HepG2 (cell line): ENCODE data around the gene DCLK1. TPM values are rescaled to one million over a fixed set of nuclear protein-coding genes. Genes with fewer than 3 reads are reported as not detected.

Source experiments
- CHD4 ChIP-seq: fragments of 200-600 bp; sonication (generic); IDR thresholded peaks from 2 replicates; pipeline ENCODE4 v1.7.0; 2017; ENCODE audit warnings: mild to moderate bottlenecking, low read length, borderline replicate concordance
- HMG20A ChIP-seq: IDR thresholded peaks from 2 replicates; pipeline ENCODE4 v1.6.1; 2016; ENCODE audit warnings: borderline replicate concordance
- HNRNPL ChIP-seq: fragments of 200-400 bp; formaldehyde crosslinking; IDR thresholded peaks from 2 replicates; pipeline ENCODE4 v1.6.1; 2017; ENCODE audit warnings: mild to moderate bottlenecking, low read depth, low read length
- PHF20 ChIP-seq: sonication (generic); formaldehyde crosslinking; IDR thresholded peaks from 2 replicates; pipeline ENCODE4 v1.5.0; 2020; ENCODE audit warnings: mild to moderate bottlenecking, missing genetic modification reagents
- TAF1 ChIP-seq: sonication (generic); formaldehyde crosslinking; IDR thresholded peaks from 2 replicates; pipeline ENCODE4 v1.4.0; 2020; ENCODE audit warnings: missing genetic modification reagents
- ZBTB21 ChIP-seq: sonication (generic); formaldehyde crosslinking; IDR thresholded peaks from 2 replicates; pipeline ENCODE4 v1.4.0; 2020; ENCODE audit warnings: missing genetic modification reagents
- ZKSCAN1 ChIP-seq: fragments of 150-350 bp; IDR thresholded peaks from 2 replicates; pipeline ENCODE4 v1.6.1; 2014; ENCODE audit warnings: low read length
- polyA plus RNA-seq, 8 experiments: library from polyadenylated mRNA; depleted of rRNA in 3 of 8; stranded (reverse) in 7 of 8; unstranded in 1 of 8; fragments of >200 nt; fragmentation: Illumina TruSeq in 4 of 8; extraction: Trizol in 4 of 8; gene quantifications; 2 replicates each; pipeline versions ENCODE4 v1.2.1 to v1.2.3, GENCODE V29; 2011 to 2016; ENCODE audit warnings: low read depth in 4 of 8, missing spikeins in 1 of 8, mixed read lengths in 1 of 8; ENCODE audit not compliant: insufficient read depth in 1 of 8
- total RNA-seq, 5 experiments: library from RNA; depleted of rRNA; stranded (reverse); fragments of >200 nt; fragmentation: Illumina TruSeq; extraction: Trizol; gene quantifications; 2 replicates each; pipeline ENCODE4 v1.2.3, GENCODE V29; 2016; ENCODE audit warnings: low read depth in 1 of 5
- TF ChIP-seq, protein P1 (sequence below): fragments of 450-650 bp; IDR thresholded peaks from 2 replicates; pipeline ENCODE4 v1.6.1; 2017
- TF ChIP-seq, protein P2 (sequence below): sonication (generic); formaldehyde crosslinking; IDR thresholded peaks from 2 replicates; pipeline ENCODE4 v1.4.0; 2020; ENCODE audit warnings: low read depth, mild to moderate bottlenecking, missing genetic modification reagents
- TF ChIP-seq, protein P3 (sequence below): sonication (generic); formaldehyde crosslinking; IDR thresholded peaks from 2 replicates; pipeline ENCODE4 v1.5.1; 2020; ENCODE audit warnings: mild to moderate bottlenecking, missing genetic modification reagents, moderate library complexity
- TF ChIP-seq, protein P4 (sequence below): sonication (generic); formaldehyde crosslinking; IDR thresholded peaks from 2 replicates; pipeline ENCODE4 v1.5.0; 2020; ENCODE audit warnings: missing genetic modification reagents
- TF ChIP-seq, protein P5 (sequence below): IDR thresholded peaks from 2 replicates; pipeline ENCODE4 v1.6.1; 2012; ENCODE audit warnings: low read depth, low read length, improper control_type of control experiment

DCLK1 gene
- total and polyA plus RNA-seq, 2 of the 13 experiments (the other 11 are each of a cell fraction or from before 2014, with no cell fraction given), result not detected

DNA sequence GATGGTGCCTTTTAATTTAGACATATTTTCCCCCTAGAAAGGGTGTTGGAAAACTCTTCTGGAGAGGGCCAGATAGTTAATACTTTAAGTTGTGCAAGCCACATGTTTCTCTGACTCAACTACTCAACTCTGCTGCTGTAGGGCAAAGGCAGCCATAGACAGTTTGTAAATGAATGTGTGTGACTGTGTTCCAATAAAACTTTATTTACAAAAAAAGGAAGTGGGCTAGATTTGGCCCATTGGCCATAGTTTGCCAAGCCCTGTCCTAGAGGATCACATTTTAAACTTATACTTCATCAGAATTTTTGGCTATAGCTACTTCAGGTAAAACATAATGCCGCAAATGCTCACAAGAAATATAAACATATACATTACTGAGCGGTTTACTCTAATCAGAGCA is 348.4 kb downstream of the DCLK1 start (continued):
- TF ChIP-seq ZKSCAN1 (no peak), PHF20 (no peak), HMG20A (CRISPR knock-in tag) (no peak), CHD4 (no peak), HNRNPL (no peak), ZBTB21 (CRISPR knock-in tag) (no peak), TAF1 (CRISPR knock-in tag) (no peak)
- TF ChIP-seq, protein P1, sequence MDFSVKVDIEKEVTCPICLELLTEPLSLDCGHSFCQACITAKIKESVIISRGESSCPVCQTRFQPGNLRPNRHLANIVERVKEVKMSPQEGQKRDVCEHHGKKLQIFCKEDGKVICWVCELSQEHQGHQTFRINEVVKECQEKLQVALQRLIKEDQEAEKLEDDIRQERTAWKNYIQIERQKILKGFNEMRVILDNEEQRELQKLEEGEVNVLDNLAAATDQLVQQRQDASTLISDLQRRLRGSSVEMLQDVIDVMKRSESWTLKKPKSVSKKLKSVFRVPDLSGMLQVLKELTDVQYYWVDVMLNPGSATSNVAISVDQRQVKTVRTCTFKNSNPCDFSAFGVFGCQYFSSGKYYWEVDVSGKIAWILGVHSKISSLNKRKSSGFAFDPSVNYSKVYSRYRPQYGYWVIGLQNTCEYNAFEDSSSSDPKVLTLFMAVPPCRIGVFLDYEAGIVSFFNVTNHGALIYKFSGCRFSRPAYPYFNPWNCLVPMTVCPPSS, result no peak
- TF ChIP-seq, protein P2, sequence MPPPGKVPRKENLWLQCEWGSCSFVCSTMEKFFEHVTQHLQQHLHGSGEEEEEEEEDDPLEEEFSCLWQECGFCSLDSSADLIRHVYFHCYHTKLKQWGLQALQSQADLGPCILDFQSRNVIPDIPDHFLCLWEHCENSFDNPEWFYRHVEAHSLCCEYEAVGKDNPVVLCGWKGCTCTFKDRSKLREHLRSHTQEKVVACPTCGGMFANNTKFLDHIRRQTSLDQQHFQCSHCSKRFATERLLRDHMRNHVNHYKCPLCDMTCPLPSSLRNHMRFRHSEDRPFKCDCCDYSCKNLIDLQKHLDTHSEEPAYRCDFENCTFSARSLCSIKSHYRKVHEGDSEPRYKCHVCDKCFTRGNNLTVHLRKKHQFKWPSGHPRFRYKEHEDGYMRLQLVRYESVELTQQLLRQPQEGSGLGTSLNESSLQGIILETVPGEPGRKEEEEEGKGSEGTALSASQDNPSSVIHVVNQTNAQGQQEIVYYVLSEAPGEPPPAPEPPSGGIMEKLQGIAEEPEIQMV (CRISPR knock-in tag), result no peak
- TF ChIP-seq, protein P3, sequence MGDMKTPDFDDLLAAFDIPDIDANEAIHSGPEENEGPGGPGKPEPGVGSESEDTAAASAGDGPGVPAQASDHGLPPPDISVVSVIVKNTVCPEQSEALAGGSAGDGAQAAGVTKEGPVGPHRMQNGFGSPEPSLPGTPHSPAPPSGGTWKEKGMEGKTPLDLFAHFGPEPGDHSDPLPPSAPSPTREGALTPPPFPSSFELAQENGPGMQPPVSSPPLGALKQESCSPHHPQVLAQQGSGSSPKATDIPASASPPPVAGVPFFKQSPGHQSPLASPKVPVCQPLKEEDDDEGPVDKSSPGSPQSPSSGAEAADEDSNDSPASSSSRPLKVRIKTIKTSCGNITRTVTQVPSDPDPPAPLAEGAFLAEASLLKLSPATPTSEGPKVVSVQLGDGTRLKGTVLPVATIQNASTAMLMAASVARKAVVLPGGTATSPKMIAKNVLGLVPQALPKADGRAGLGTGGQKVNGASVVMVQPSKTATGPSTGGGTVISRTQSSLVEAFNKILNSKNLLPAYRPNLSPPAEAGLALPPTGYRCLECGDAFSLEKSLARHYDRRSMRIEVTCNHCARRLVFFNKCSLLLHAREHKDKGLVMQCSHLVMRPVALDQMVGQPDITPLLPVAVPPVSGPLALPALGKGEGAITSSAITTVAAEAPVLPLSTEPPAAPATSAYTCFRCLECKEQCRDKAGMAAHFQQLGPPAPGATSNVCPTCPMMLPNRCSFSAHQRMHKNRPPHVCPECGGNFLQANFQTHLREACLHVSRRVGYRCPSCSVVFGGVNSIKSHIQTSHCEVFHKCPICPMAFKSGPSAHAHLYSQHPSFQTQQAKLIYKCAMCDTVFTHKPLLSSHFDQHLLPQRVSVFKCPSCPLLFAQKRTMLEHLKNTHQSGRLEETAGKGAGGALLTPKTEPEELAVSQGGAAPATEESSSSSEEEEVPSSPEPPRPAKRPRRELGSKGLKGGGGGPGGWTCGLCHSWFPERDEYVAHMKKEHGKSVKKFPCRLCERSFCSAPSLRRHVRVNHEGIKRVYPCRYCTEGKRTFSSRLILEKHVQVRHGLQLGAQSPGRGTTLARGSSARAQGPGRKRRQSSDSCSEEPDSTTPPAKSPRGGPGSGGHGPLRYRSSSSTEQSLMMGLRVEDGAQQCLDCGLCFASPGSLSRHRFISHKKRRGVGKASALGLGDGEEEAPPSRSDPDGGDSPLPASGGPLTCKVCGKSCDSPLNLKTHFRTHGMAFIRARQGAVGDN (CRISPR knock-in tag), result no peak
- TF ChIP-seq, protein P4, sequence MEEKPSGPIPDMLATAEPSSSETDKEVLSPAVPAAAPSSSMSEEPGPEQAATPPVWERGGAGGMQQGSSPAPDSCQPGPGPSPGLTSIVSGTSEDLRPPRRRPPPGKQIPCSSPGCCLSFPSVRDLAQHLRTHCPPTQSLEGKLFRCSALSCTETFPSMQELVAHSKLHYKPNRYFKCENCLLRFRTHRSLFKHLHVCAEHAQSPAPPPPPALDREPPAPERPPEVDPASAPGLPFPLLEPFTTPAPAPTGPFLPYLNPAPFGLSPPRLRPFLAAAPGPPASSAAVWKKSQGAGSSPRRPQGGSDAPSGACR (CRISPR knock-in tag), result no peak
- TF ChIP-seq, protein P5, sequence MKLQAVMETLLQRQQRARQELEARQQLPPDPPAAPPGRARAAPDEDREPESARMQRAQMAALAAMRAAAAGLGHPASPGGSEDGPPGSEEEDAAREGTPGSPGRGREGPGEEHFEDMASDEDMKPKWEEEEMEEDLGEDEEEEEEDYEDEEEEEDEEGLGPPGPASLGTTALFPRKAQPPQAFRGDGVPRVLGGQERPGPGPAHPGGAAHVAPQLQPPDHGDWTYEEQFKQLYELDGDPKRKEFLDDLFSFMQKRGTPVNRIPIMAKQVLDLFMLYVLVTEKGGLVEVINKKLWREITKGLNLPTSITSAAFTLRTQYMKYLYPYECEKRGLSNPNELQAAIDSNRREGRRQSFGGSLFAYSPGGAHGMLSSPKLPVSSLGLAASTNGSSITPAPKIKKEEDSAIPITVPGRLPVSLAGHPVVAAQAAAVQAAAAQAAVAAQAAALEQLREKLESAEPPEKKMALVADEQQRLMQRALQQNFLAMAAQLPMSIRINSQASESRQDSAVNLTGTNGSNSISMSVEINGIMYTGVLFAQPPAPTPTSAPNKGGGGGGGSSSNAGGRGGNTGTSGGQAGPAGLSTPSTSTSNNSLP, result no peak
